GM23338 (cell line): Measurements from ENCODE around the gene MAD1L1.

Experiments used
- CREB1 ChIP-seq: fragments of 250-450 bp; sonication (Bioruptor Pico); IDR thresholded peaks from 2 replicates; pipeline ENCODE4 v1.5.0; 2020; ENCODE audit warnings: low read depth, mild to moderate bottlenecking, moderate library complexity
- CTCF ChIP-seq, 2 experiments: fragments of 200-600 bp in 1 of 2; sonication (generic) in 1 of 2; conservative IDR thresholded peaks; 2 replicates each; pipeline versions ENCODE4 v1.5.1 to v1.6.1; 2016 to 2017; ENCODE audit warnings: antibody characterized with exemption in 2 of 2, low read depth in 2 of 2, mild to moderate bottlenecking in 2 of 2, moderate library complexity in 1 of 2
- ETS1 ChIP-seq: IDR thresholded peaks from 2 replicates; pipeline ENCODE4 v1.6.1; 2016; ENCODE audit warnings: antibody characterized with exemption
- EZH2 ChIP-seq: fragments of 200-600 bp; sonication (generic); IDR thresholded peaks from one replicate; pipeline ENCODE4 v1.8.0; 2017; ENCODE audit warnings: antibody characterized with exemption, mild to moderate bottlenecking, low read depth; ENCODE audit not compliant: unreplicated experiment
- EZH2phosphoT487 ChIP-seq: fragments of 200-600 bp; sonication (generic); IDR thresholded peaks from one replicate; pipeline ENCODE4 v1.8.1; 2018; ENCODE audit warnings: antibody characterized with exemption; ENCODE audit not compliant: unreplicated experiment
- JUNB ChIP-seq: IDR thresholded peaks from one replicate; pipeline ENCODE4 v1.6.1; 2016; ENCODE audit warnings: antibody characterized with exemption; ENCODE audit not compliant: unreplicated experiment
- NANOG ChIP-seq: IDR thresholded peaks from 2 replicates; pipeline ENCODE4 v1.6.1; 2016; ENCODE audit warnings: antibody characterized with exemption, borderline replicate concordance
- POLR2AphosphoS5 ChIP-seq: IDR thresholded peaks from 2 replicates; pipeline ENCODE4 v1.6.1; 2016; ENCODE audit warnings: antibody characterized with exemption, low read depth
- REST ChIP-seq: IDR thresholded peaks from one replicate; pipeline ENCODE4 v1.6.1; 2018; ENCODE audit warnings: antibody characterized with exemption; ENCODE audit not compliant: unreplicated experiment
- STAT1 ChIP-seq: IDR thresholded peaks from one replicate; pipeline ENCODE4 v1.6.1; 2016; ENCODE audit warnings: antibody characterized with exemption; ENCODE audit not compliant: unreplicated experiment
- ZNF114 ChIP-seq: fragments of 250-450 bp; sonication (Bioruptor Pico); IDR thresholded peaks from 2 replicates; pipeline ENCODE4 v1.5.0; 2020; ENCODE audit warnings: mild to moderate bottlenecking, moderate library complexity
- ZNF331 ChIP-seq: fragments of 250-450 bp; sonication (Bioruptor Pico); IDR thresholded peaks from 2 replicates; pipeline ENCODE4 v1.5.0; 2020; ENCODE audit warnings: low read depth, mild to moderate bottlenecking, moderate library complexity
- ZNF462 ChIP-seq: fragments of 250-450 bp; sonication (Bioruptor Pico); IDR thresholded peaks from 2 replicates; pipeline ENCODE4 v1.5.0; 2020; ENCODE audit warnings: mild to moderate bottlenecking, moderate library complexity

DNA sequence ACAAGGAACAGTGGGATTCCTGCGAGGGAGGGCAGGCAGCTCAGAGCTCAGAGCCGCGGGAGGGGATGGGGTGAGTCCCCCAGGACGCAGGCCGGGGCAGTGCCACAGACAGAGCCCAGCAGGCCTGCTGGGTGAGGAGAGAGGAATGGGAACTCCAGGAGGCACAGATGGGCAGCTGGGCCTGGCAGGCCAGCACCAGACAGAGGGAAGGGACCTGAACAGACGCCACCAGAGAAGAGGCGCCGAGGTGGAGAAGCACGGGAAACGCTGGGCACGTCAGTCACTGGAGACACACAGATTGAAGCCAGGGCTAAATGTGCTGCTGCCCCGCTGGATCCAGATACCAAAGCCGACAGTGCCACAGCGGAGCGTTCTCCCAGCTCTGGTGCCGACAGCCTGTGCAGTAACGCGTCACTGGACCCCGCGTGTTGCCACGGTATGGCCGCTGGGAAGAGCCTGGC lies 225.8 kb downstream of the MAD1L1 start:
- TF ChIP-seq CTCF (conservative IDR thresholded peaks at IDR 0.05; ENCODE audit: low read depth in 2 of 2) = no peak
- no peak for TF ChIP-seq POLR2AphosphoS5
- TF ChIP-seq EZH2phosphoT487 = no peak
- no peak for TF ChIP-seq EZH2
- TF ChIP-seq CREB1 (CRISPR knock-in tag) = no peak
- TF ChIP-seq ETS1 = no peak
- TF ChIP-seq ZNF114 (CRISPR knock-in tag) = no peak
- TF ChIP-seq REST = no peak
- no peak for TF ChIP-seq JUNB
- TF ChIP-seq ZNF462 (CRISPR knock-in tag) = no peak
- TF ChIP-seq STAT1 = no peak
- TF ChIP-seq NANOG = no peak
- TF ChIP-seq ZNF331 (CRISPR knock-in tag) = no peak
